Neural cell (in vitro differentiated cells): ENCODE data around the gene B4GALNT3. TPM values are rescaled to one million over a fixed set of nuclear protein-coding genes. Genes with fewer than 3 reads are reported as not detected.

ENCODE experiments used
- H2AFZ ChIP-seq: fragments of 200-600, 300-800 bp; sonication (generic), shearing (Covaris generic); 2 replicates; pipeline ENCODE4 v1.6.0; 2014; ENCODE audit warnings: low read depth, mild to moderate bottlenecking, antibody characterized with exemption, low read length, moderate library complexity
- H3F3A ChIP-seq: fragments of 200-600 bp; shearing (Covaris generic); 2 replicates; pipeline ENCODE4 v1.6.1; 2016; ENCODE audit warnings: mild to moderate bottlenecking, moderate library complexity, mixed read lengths, antibody characterized with exemption, low read length; ENCODE audit not compliant: insufficient read depth, poor library complexity, severe bottlenecking
- H3K27ac ChIP-seq: fragments of 200-600, 300-800 bp; sonication (generic), shearing (Covaris generic); 2 replicates; pipeline ENCODE4 v1.5.1; 2014; ENCODE audit warnings: mild to moderate bottlenecking, low read length, moderate library complexity
- H3K27me3 ChIP-seq: fragments of 300-800, 200-600 bp; sonication (generic), shearing (Covaris generic); 2 replicates; pipeline ENCODE4 v1.6.0; 2014; ENCODE audit warnings: mild to moderate bottlenecking, low read depth, low read length, moderate library complexity; ENCODE audit not compliant: insufficient read depth
- H3K36me3 ChIP-seq: fragments of 300-800, 200-600 bp; sonication (generic), shearing (Covaris generic); 2 replicates; pipeline ENCODE4 v1.5.1; 2014; ENCODE audit warnings: mild to moderate bottlenecking, antibody characterized with exemption, low read length, moderate library complexity; ENCODE audit not compliant: insufficient read depth
- H3K4me2 ChIP-seq: fragments of 300-800, 200-600 bp; sonication (generic), shearing (Covaris generic); 2 replicates; pipeline ENCODE4 v1.6.0; 2014; ENCODE audit warnings: mild to moderate bottlenecking, low read length
- H3K4me3 ChIP-seq: fragments of 300-800, 200-600 bp; sonication (generic), shearing (Covaris generic); 2 replicates; pipeline ENCODE4 v1.5.1; 2014; ENCODE audit warnings: mild to moderate bottlenecking, low read length, moderate library complexity
- H3K79me2 ChIP-seq: fragments of 200-600 bp; shearing (Covaris generic); replicated peaks from 2 replicates; pipeline ENCODE4 v1.6.0; 2014; ENCODE audit warnings: mild to moderate bottlenecking, low read length, moderate library complexity; ENCODE audit not compliant: insufficient read depth
- H3K9ac ChIP-seq: fragments of 300-800, 200-600 bp; sonication (generic), shearing (Covaris generic); 2 replicates; pipeline ENCODE4 v1.6.1; 2016; ENCODE audit warnings: mild to moderate bottlenecking, low read length, mixed read lengths
- H3K9me2 ChIP-seq: fragments of 200-600 bp; shearing (Covaris generic); 2 replicates; pipeline ENCODE4 v1.6.1; 2016; ENCODE audit warnings: mild to moderate bottlenecking, low read length, mixed read lengths; ENCODE audit not compliant: insufficient read depth
- H3K9me3 ChIP-seq: fragments of 200-600, 300-800 bp; sonication (generic), shearing (Covaris generic); 2 replicates; pipeline ENCODE4 v1.6.1; 2016; ENCODE audit warnings: mild to moderate bottlenecking, mixed run types, low read length, moderate library complexity, mixed read lengths
- H4K20me1 ChIP-seq: fragments of 200-600 bp; shearing (Covaris generic); 2 replicates; pipeline ENCODE4 v1.6.1; 2016; ENCODE audit warnings: mild to moderate bottlenecking, mixed run types; ENCODE audit not compliant: insufficient read depth
- CTCF ChIP-seq: fragments of 450-650 bp; IDR thresholded peaks from 2 replicates; pipeline ENCODE4 v1.5.1; 2014; ENCODE audit warnings: antibody characterized with exemption, mild to moderate bottlenecking, moderate library complexity; ENCODE audit not compliant: poor library complexity, severe bottlenecking
- EP300 ChIP-seq: fragments of 450-650 bp; conservative IDR thresholded peaks from 2 replicates; pipeline ENCODE4 v1.6.1; 2014; ENCODE audit warnings: antibody characterized with exemption, mild to moderate bottlenecking, moderate library complexity; ENCODE audit not compliant: poor library complexity, severe bottlenecking
- EZH2 ChIP-seq: fragments of 200-600, 300-800 bp; shearing (Covaris generic), sonication (generic); IDR thresholded peaks from 2 replicates; pipeline ENCODE4 v1.6.1; 2014; ENCODE audit warnings: antibody characterized with exemption, low read length, borderline replicate concordance, mild to moderate bottlenecking; ENCODE audit not compliant: insufficient read depth, poor library complexity, severe bottlenecking
- MXI1 ChIP-seq: fragments of 450-650 bp; conservative IDR thresholded peaks from 2 replicates; pipeline ENCODE4 v1.6.1; 2014; ENCODE audit warnings: antibody characterized with exemption, mild to moderate bottlenecking; ENCODE audit not compliant: poor library complexity, severe bottlenecking
- POLR2AphosphoS5 ChIP-seq: IDR thresholded peaks from 2 replicates; pipeline ENCODE4 v1.6.1; 2012
- RAD21 ChIP-seq: fragments of 450-650 bp; conservative IDR thresholded peaks from 2 replicates; pipeline ENCODE4 v1.6.1; 2014; ENCODE audit warnings: antibody characterized with exemption, mild to moderate bottlenecking, moderate library complexity
- REST ChIP-seq: IDR thresholded peaks from 2 replicates; pipeline ENCODE4 v1.6.1; 2012; ENCODE audit warnings: borderline replicate concordance
- SMC3 ChIP-seq: fragments of 450-650 bp; conservative IDR thresholded peaks from 2 replicates; pipeline ENCODE4 v1.6.1; 2014; ENCODE audit warnings: antibody characterized with exemption, mild to moderate bottlenecking, moderate library complexity; ENCODE audit not compliant: poor library complexity
- TAF1 ChIP-seq: IDR thresholded peaks from 2 replicates; pipeline ENCODE4 v1.6.1; 2012; ENCODE audit warnings: low read depth
- polyA plus RNA-seq: library from polyadenylated mRNA; depleted of rRNA; stranded (reverse); fragments of >200 nt; gene quantifications from 2 replicates; pipeline ENCODE4 v1.2.3, GENCODE V29; 2014

B4GALNT3 gene
- polyA plus RNA-seq, 1 donor from 2014 or later, result 6.7 TPM

GRCh38 chr12:532908-533565 lies 73.3 kb downstream of the B4GALNT3 start:
- H3K27me3 ChIP-seq, result no peaks in the 10 kb centered on the region
- no peak overlapping the region for H2AFZ ChIP-seq
- no peaks in the 10 kb centered on the region for H3K9me2 ChIP-seq
- TF ChIP-seq MXI1 (no peak), CTCF (no peak), REST (no peak), TAF1 (no peak), RAD21 (no peak), EP300 (no peak), EZH2 (no peak)
- H3K27ac ChIP-seq, result no peak overlapping the region
- H4K20me1 ChIP-seq, result no peaks in the 10 kb centered on the region
- H3K4me2 ChIP-seq, result no peak overlapping the region
- no peaks in the 10 kb centered on the region for H3K36me3 ChIP-seq
- H3F3A ChIP-seq, result no peaks in the 10 kb centered on the region
- H3K4me3 ChIP-seq, result no peak overlapping the region
- H3K9me3 ChIP-seq, result peaks cover 12% of the 10 kb centered on the region
- H3K79me2 ChIP-seq, result no peaks in the 10 kb centered on the region
- H3K9ac ChIP-seq, result no peak overlapping the region

- Histone ChIP-seq H2AFZ (no peak overlapping the region), H3F3A (no peaks in the 10 kb centered on the region), H3K79me2 (no peaks in the 10 kb centered on the region), H4K20me1 (no peaks in the 10 kb centered on the region), H3K27me3 (no peaks in the 10 kb centered on the region), H3K9ac (no peak overlapping the region), H3K9me3 (peaks cover 12% of the 10 kb centered on the region), H3K4me3 (no peak overlapping the region), H3K36me3 (no peaks in the 10 kb centered on the region), H3K4me2 (no peak overlapping the region), H3K9me2 (no peaks in the 10 kb centered on the region), H3K27ac (no peak overlapping the region)
- no peak for TF ChIP-seq POLR2AphosphoS5
- no peak for TF ChIP-seq MXI1
- TF ChIP-seq TAF1, result no peak
These were observed 74.0 kb downstream of the B4GALNT3 start for GRCh38 chr12:533718-534117.

GRCh38 chr12:534216-534615 lies 74.5 kb downstream of the B4GALNT3 start:
- Histone ChIP-seq H3K4me3 (no peak overlapping the region), H3F3A (no peaks in the 10 kb centered on the region), H3K36me3 (no peaks in the 10 kb centered on the region), H3K27ac (no peak overlapping the region), H3K9ac (no peak overlapping the region), H3K27me3 (no peaks in the 10 kb centered on the region), H3K9me3 (peaks cover 9% of the 10 kb centered on the region), H3K4me2 (no peak overlapping the region), H2AFZ (no peak overlapping the region), H3K9me2 (no peaks in the 10 kb centered on the region), H4K20me1 (no peaks in the 10 kb centered on the region), H3K79me2 (no peaks in the 10 kb centered on the region)
- TF ChIP-seq REST (no peak), MXI1 (no peak), POLR2AphosphoS5 (no peak), SMC3 (no peak), EP300 (no peak), CTCF (no peak), EZH2 (no peak), TAF1 (no peak), RAD21 (no peak)
